Measurements from ENCODE around the gene ASTN1. TPM values are rescaled to one million over a fixed set of nuclear protein-coding genes. Genes with fewer than 3 reads are reported as not detected.

Gene ASTN1
- total RNA-seq, 1 donor, result not detected

DNA sequence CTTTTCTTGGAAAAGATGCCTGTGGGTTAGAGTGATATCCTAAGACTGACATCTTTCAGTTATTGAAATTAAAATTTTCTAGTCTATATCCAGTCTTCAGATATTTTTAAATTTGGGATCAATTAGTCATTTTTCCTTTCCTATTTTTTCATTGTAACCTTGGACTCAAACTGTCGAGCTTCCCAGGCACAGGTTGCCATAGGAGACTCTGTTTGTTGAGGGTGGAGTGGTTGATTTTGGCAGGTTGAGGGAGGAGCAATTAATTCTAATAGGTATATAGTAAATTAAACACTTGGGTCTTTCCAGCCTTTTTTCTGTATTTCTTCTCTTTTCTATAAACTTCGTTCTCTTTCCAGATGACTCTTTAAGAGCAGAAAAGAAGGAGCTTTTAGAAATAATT lies 326.8 kb downstream of the ASTN1 start:
- Histone ChIP-seq H3K27ac (ENCODE audit: low read depth, low read length) (no peak overlapping the region), H3K79me2 (ENCODE audit: insufficient read depth, low read length) (no peaks in the 10 kb centered on the region), H3K27me3 (ENCODE audit: insufficient read depth, low read length) (no peaks in the 10 kb centered on the region), H2AFZ (ENCODE audit: low read length) (no peak overlapping the region), H3K9me3 (ENCODE audit: low read depth, low read length) (no peaks in the 10 kb centered on the region), H3K4me1 (ENCODE audit: insufficient read depth, low read length) (no peaks in the 10 kb centered on the region), H3K36me3 (ENCODE audit: insufficient read depth, low read length) (no peaks in the 10 kb centered on the region), H4K20me1 (ENCODE audit: insufficient read depth, low read length) (no peaks in the 10 kb centered on the region), H3K4me3 (ENCODE audit: insufficient read depth, low read length) (no peak overlapping the region), H3K4me2 (ENCODE audit: insufficient read depth, low read length) (no peak overlapping the region)
- no peak for DNase-seq (ENCODE audit: insufficient read length, low spot score, missing footprints)
- TF ChIP-seq, protein P1, sequence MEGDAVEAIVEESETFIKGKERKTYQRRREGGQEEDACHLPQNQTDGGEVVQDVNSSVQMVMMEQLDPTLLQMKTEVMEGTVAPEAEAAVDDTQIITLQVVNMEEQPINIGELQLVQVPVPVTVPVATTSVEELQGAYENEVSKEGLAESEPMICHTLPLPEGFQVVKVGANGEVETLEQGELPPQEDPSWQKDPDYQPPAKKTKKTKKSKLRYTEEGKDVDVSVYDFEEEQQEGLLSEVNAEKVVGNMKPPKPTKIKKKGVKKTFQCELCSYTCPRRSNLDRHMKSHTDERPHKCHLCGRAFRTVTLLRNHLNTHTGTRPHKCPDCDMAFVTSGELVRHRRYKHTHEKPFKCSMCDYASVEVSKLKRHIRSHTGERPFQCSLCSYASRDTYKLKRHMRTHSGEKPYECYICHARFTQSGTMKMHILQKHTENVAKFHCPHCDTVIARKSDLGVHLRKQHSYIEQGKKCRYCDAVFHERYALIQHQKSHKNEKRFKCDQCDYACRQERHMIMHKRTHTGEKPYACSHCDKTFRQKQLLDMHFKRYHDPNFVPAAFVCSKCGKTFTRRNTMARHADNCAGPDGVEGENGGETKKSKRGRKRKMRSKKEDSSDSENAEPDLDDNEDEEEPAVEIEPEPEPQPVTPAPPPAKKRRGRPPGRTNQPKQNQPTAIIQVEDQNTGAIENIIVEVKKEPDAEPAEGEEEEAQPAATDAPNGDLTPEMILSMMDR (IDR thresholded peaks at IDR 0.05; ENCODE audit: extremely low read depth, low read depth, low read length), result no peak

DNA sequence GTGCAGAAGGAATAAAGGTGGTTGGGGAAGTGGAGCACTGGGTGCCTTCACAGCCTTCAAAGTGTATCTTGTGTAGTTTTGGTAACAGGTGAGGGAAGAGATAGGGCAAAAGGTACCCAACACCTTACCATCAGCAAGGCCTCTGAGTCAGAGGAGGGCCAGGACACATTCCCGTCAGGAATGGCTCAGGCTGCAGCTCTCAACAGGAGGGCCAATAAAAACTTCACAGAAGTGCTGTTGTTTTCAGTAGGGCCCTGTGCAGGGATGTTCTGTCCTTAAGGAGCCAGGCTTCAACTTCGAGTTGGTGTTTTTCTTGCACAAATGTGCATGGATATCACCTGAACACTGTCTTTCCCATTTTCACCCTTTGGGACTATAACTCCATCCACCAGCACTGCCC lies 333.4 kb downstream of the ASTN1 start:
- H3K4me2 ChIP-seq (ENCODE audit: insufficient read depth, low read length), result no peak overlapping the region
- DNase-seq (ENCODE audit: insufficient read length, low spot score, missing footprints), result no peak

DNA sequence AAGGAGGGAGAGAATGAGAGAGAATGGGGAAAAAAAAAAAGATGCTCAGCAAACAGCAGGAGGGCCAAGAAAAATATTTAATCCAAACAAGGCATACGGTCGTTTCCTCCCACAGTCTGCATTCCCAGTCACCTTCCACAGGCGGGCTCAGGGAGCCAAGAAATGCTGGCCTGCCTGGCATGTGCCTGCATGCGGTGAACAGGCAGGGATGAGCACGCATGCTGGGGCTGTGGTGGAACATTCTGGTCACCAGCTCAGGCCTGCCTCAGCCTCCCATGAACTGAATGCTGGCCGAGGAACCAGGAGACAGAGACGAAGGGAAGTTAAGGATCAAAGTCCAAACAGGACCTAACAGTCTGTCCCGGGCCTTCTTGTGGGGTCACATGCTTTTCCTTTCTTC lies 335.3 kb downstream of the ASTN1 start:
- no peak overlapping the region for H3K27ac ChIP-seq (ENCODE audit: low read depth, low read length)
- no peaks in the 10 kb centered on the region for H3K9me3 ChIP-seq (ENCODE audit: low read depth, low read length)
- H4K20me1 ChIP-seq (ENCODE audit: insufficient read depth, low read length), result no peaks in the 10 kb centered on the region
- no peak overlapping the region for H3K4me3 ChIP-seq (ENCODE audit: insufficient read depth, low read length)
- H3K79me2 ChIP-seq (ENCODE audit: insufficient read depth, low read length), result no peaks in the 10 kb centered on the region
- no peaks in the 10 kb centered on the region for H3K36me3 ChIP-seq (ENCODE audit: insufficient read depth, low read length)
- TF ChIP-seq, protein P1 (IDR thresholded peaks at IDR 0.05; ENCODE audit: extremely low read depth, low read depth, low read length), result no peak
- DNase-seq (ENCODE audit: insufficient read length, low spot score, missing footprints), result peak; percentile 48
- H3K4me1 ChIP-seq (ENCODE audit: insufficient read depth, low read length), result no peaks in the 10 kb centered on the region
- no peak overlapping the region for H3K4me2 ChIP-seq (ENCODE audit: insufficient read depth, low read length)
- H3K27me3 ChIP-seq (ENCODE audit: insufficient read depth, low read length), result no peaks in the 10 kb centered on the region
- no peak overlapping the region for H2AFZ ChIP-seq (ENCODE audit: low read length)

More for the DNA sequence above, 333.4 kb downstream of the ASTN1 start:
- H3K4me3 ChIP-seq (ENCODE audit: insufficient read depth, low read length), result no peak overlapping the region
- no peak overlapping the region for H2AFZ ChIP-seq (ENCODE audit: low read length)
- H3K9me3 ChIP-seq (ENCODE audit: low read depth, low read length), result no peaks in the 10 kb centered on the region
- no peak overlapping the region for H3K27ac ChIP-seq (ENCODE audit: low read depth, low read length)
- TF ChIP-seq, protein P1 (IDR thresholded peaks at IDR 0.05; ENCODE audit: extremely low read depth, low read depth, low read length), result no peak
- H3K79me2 ChIP-seq (ENCODE audit: insufficient read depth, low read length), result no peaks in the 10 kb centered on the region
- H3K4me1 ChIP-seq (ENCODE audit: insufficient read depth, low read length), result no peaks in the 10 kb centered on the region
- no peaks in the 10 kb centered on the region for H4K20me1 ChIP-seq (ENCODE audit: insufficient read depth, low read length)
- H3K27me3 ChIP-seq (ENCODE audit: insufficient read depth, low read length), result no peaks in the 10 kb centered on the region
- no peaks in the 10 kb centered on the region for H3K36me3 ChIP-seq (ENCODE audit: insufficient read depth, low read length)

DNA sequence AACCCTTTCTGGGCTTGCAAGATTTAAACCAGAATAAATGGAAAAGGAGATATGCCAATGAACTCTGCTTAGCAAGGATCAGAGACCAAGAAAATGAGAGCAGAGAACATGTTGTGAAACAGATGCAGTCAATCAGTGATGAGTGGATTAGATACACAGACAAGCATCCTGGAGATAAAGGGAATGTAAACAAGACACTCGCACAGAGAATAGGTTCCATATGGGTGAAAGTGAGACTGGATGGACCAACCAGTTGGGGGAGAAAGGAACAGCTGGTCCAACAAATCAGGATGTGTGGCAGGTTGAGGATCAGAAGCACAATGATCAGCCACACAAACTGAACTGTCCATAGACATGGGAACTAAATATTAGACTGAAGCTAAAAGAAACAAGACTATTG lies 338.2 kb downstream of the ASTN1 start:
- Histone ChIP-seq H3K4me3 (ENCODE audit: insufficient read depth, low read length) (no peak overlapping the region), H3K4me1 (ENCODE audit: insufficient read depth, low read length) (no peaks in the 10 kb centered on the region), H3K36me3 (ENCODE audit: insufficient read depth, low read length) (no peaks in the 10 kb centered on the region), H3K27me3 (ENCODE audit: insufficient read depth, low read length) (no peaks in the 10 kb centered on the region), H3K79me2 (ENCODE audit: insufficient read depth, low read length) (no peaks in the 10 kb centered on the region), H3K27ac (ENCODE audit: low read depth, low read length) (no peak overlapping the region), H3K9me3 (ENCODE audit: low read depth, low read length) (no peaks in the 10 kb centered on the region), H4K20me1 (ENCODE audit: insufficient read depth, low read length) (no peaks in the 10 kb centered on the region), H2AFZ (ENCODE audit: low read length) (no peak overlapping the region), H3K4me2 (ENCODE audit: insufficient read depth, low read length) (no peak overlapping the region)
- no peak for DNase-seq (ENCODE audit: insufficient read length, low spot score, missing footprints)
- TF ChIP-seq, protein P1 (IDR thresholded peaks at IDR 0.05; ENCODE audit: extremely low read depth, low read depth, low read length), result no peak

All from osteoblast (primary cell).